ENCODE data around the gene ADARB1.

DNA sequence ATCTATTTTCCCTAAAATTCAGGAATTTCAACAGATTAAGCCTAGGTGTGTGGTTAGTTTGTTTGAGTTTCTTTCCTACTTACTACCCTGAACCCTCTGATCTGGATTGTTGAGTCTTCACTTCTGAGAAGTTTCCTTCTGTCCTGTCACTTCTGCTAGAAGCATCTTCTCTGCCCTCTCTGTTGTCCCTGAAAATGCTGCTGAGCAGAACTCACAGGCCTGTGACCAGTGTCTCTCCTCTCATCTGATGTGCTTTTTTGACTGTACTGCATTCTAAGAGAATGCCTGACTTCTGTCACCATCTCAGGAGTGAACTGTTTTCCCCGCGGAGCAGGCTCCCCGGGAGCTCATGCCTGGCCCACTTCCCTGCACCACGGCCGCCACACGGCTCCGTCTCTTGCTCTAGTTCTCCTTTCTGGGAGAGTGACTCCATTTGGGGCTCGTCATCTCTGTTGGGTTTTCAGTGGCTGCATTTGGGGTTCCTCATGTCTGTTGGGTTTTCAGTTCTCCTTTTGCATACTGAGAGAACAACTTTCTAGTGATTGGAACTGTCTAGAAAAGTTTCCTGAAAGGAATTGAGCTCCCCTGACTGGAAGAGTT, 135.4 kb downstream of the ADARB1 start:
- TF ChIP-seq, protein P1, sequence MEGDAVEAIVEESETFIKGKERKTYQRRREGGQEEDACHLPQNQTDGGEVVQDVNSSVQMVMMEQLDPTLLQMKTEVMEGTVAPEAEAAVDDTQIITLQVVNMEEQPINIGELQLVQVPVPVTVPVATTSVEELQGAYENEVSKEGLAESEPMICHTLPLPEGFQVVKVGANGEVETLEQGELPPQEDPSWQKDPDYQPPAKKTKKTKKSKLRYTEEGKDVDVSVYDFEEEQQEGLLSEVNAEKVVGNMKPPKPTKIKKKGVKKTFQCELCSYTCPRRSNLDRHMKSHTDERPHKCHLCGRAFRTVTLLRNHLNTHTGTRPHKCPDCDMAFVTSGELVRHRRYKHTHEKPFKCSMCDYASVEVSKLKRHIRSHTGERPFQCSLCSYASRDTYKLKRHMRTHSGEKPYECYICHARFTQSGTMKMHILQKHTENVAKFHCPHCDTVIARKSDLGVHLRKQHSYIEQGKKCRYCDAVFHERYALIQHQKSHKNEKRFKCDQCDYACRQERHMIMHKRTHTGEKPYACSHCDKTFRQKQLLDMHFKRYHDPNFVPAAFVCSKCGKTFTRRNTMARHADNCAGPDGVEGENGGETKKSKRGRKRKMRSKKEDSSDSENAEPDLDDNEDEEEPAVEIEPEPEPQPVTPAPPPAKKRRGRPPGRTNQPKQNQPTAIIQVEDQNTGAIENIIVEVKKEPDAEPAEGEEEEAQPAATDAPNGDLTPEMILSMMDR (IDR thresholded peaks at IDR 0.05), result no peak
- TF ChIP-seq, protein P2, sequence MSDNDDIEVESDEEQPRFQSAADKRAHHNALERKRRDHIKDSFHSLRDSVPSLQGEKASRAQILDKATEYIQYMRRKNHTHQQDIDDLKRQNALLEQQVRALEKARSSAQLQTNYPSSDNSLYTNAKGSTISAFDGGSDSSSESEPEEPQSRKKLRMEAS (CRISPR knock-in tag; IDR thresholded peaks at IDR 0.05), result no peak
- TF ChIP-seq, protein P3, sequence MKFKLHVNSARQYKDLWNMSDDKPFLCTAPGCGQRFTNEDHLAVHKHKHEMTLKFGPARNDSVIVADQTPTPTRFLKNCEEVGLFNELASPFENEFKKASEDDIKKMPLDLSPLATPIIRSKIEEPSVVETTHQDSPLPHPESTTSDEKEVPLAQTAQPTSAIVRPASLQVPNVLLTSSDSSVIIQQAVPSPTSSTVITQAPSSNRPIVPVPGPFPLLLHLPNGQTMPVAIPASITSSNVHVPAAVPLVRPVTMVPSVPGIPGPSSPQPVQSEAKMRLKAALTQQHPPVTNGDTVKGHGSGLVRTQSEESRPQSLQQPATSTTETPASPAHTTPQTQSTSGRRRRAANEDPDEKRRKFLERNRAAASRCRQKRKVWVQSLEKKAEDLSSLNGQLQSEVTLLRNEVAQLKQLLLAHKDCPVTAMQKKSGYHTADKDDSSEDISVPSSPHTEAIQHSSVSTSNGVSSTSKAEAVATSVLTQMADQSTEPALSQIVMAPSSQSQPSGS (CRISPR knock-in tag; IDR thresholded peaks at IDR 0.05; ENCODE audit: borderline replicate concordance, low read depth), result no peak
- no peak for TF ChIP-seq RELA (CRISPR knock-in tag; IDR thresholded peaks at IDR 0.05; ENCODE audit: borderline replicate concordance)
- TF ChIP-seq, protein P4, sequence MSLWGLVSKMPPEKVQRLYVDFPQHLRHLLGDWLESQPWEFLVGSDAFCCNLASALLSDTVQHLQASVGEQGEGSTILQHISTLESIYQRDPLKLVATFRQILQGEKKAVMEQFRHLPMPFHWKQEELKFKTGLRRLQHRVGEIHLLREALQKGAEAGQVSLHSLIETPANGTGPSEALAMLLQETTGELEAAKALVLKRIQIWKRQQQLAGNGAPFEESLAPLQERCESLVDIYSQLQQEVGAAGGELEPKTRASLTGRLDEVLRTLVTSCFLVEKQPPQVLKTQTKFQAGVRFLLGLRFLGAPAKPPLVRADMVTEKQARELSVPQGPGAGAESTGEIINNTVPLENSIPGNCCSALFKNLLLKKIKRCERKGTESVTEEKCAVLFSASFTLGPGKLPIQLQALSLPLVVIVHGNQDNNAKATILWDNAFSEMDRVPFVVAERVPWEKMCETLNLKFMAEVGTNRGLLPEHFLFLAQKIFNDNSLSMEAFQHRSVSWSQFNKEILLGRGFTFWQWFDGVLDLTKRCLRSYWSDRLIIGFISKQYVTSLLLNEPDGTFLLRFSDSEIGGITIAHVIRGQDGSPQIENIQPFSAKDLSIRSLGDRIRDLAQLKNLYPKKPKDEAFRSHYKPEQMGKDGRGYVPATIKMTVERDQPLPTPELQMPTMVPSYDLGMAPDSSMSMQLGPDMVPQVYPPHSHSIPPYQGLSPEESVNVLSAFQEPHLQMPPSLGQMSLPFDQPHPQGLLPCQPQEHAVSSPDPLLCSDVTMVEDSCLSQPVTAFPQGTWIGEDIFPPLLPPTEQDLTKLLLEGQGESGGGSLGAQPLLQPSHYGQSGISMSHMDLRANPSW (CRISPR knock-in tag; conservative IDR thresholded peaks at IDR 0.05; ENCODE audit: low read depth), result no peak

Measured in WTC11 (cell line).